Hypothalamus (tissue), 51 donors: ENCODE measurements around the gene USP16.
A peak's percentile ranks its signal among the peaks of the same experiment; 100 is the strongest.

ENCODE experiments used
- DNase-seq, 51 donors: peaks; one replicate each; lab custom pipeline; 2025; lab: John Stamatoyannopoulos, UW

Gene USP16

GRCh38 chr21:29030909-29031308 lies 6.4 kb downstream of the USP16 start:
- DNase-seq, result no peak

GRCh38 chr21:29033301-29033700 lies 8.8 kb downstream of the USP16 start:
- no peak for DNase-seq

GRCh38 chr21:29033871-29034270 lies 9.4 kb downstream of the USP16 start:
- DNase-seq, result no peak

GRCh38 chr21:29034678-29035077 lies 10.2 kb downstream of the USP16 start:
- no peak for DNase-seq

GRCh38 chr21:29052224-29052623 lies 27.8 kb downstream of the USP16 start:
- DNase-seq, result no peak

- DNase-seq, result no peak
Measured at GRCh38 chr21:29053011-29053553, 28.6 kb downstream of the USP16 start.

- DNase-seq, result no peak
Measured at GRCh38 chr21:29053656-29054055, 29.2 kb downstream of the USP16 start.

- DNase-seq, result no peak
Measured at GRCh38 chr21:29055080-29055479, 30.6 kb downstream of the USP16 start.

GRCh38 chr21:29056005-29056404 lies 31.5 kb downstream of the USP16 start:
- DNase-seq, result no peak

- DNase-seq, result no peak
Measured at GRCh38 chr21:29056538-29057050, 32.1 kb downstream of the USP16 start.

- no peak for DNase-seq
Measured at GRCh38 chr21:29064850-29065481, 40.5 kb downstream of the USP16 start.

GRCh38 chr21:29072873-29073221 lies 48.4 kb downstream of the USP16 start:
- no peak for DNase-seq

GRCh38 chr21:29073222-29074006 lies 48.9 kb downstream of the USP16 start, which contains the start of gene CCT8:
Gene CCT8, minus strand, starts transcription at chr21:29073648. Its CDS starts 58 bp downstream, at chr21:29073590.
- peak; percentile 72 to 99 (median 96) for DNase-seq

GRCh38 chr21:29074007-29074376 lies 49.5 kb downstream of the USP16 start:
- DNase-seq, result no peak

- no peak for DNase-seq
Measured at GRCh38 chr21:29074783-29075182, 50.3 kb downstream of the USP16 start.

GRCh38 chr21:29075706-29076466 lies 51.4 kb downstream of the USP16 start:
- DNase-seq, result no peak

- DNase-seq, result peak in 26 of 51 donors; percentile 4 to 60 (median 28)
Measured at GRCh38 chr21:29076731-29077640, 52.5 kb downstream of the USP16 start.

GRCh38 chr21:29077651-29078090 lies 53.2 kb downstream of the USP16 start:
- peak in 1 of 51 donors; percentile 19 for DNase-seq

- DNase-seq, result peak in 21 of 51 donors; percentile 3 to 49 (median 17)
Measured at GRCh38 chr21:29078869-29079767, 54.6 kb downstream of the USP16 start.
